PC-3 (cell line): ENCODE measurements around the gene SCT. TPM values are rescaled to one million over a fixed set of nuclear protein-coding genes. Genes with fewer than 3 reads are reported as not detected.

ENCODE experiments used
- ATAC-seq: fragments of 200-7000 bp; cut with Tn5 transposase; 2 replicates; pipeline ENCODE4 v1.9.1; 2020; ENCODE audit warnings: mild to moderate bottlenecking, moderate library complexity
- BruUV-seq: library from RNA; stranded (reverse); fragments of 400-500 nt; replicated peaks from 2 replicates; lab custom pipeline; 2021; lab: Mats Ljungman, UMichigan
- CTCF ChIA-PET: fragments of 300-600 bp; sonication (Branson Sonifier 250); formaldehyde crosslinking; loops from one replicate; lab custom pipeline; 2022; ENCODE audit warnings: antibody characterized with exemption; lab: Charles Lee
- POLR2A ChIA-PET: fragments of 300-600 bp; sonication (Branson Sonifier 250); formaldehyde crosslinking; loops from one replicate; lab custom pipeline; 2022; ENCODE audit warnings: antibody characterized with exemption; ENCODE audit not compliant: unreplicated experiment; lab: Charles Lee
- DNase-seq: peaks from one replicate; pipeline ENCODE4 v3.0.0-alpha.2; 2015
- H2AFZ ChIP-seq: fragments of 300-600 bp; sonication (generic); 2 replicates; pipeline ENCODE4 v1.6.0; 2016; ENCODE audit warnings: antibody characterized with exemption, low read length
- H3F3A ChIP-seq: fragments of 300-600 bp; sonication (generic); one replicate; pipeline ENCODE4 v1.6.0; 2017; ENCODE audit warnings: antibody characterized with exemption, low read length, control low read depth, mild to moderate bottlenecking; ENCODE audit not compliant: unreplicated experiment
- H3K27ac ChIP-seq: fragments of 300-600 bp; sonication (generic); 2 replicates; pipeline ENCODE4 v1.5.1; 2016; ENCODE audit warnings: mild to moderate bottlenecking, low read length
- H3K27me3 ChIP-seq: fragments of 300-600 bp; sonication (generic); 2 replicates; pipeline ENCODE4 v1.6.1; 2016; ENCODE audit warnings: low read length, mixed read lengths
- H3K36me3 ChIP-seq: fragments of 300-600 bp; sonication (generic); 2 replicates; pipeline ENCODE4 v1.6.1; 2016; ENCODE audit warnings: low read depth, mixed run types, low read length, mixed read lengths
- H3K4me1 ChIP-seq: fragments of 300-600 bp; sonication (generic); 2 replicates; pipeline ENCODE4 v1.5.1; 2016; ENCODE audit warnings: low read length; ENCODE audit not compliant: insufficient read depth
- H3K4me2 ChIP-seq: fragments of 300-600 bp; sonication (generic); 2 replicates; pipeline ENCODE4 v1.6.0; 2016; ENCODE audit warnings: low read length
- H3K4me3 ChIP-seq: fragments of 300-600 bp; sonication (generic); 2 replicates; pipeline ENCODE4 v1.5.1; 2016; ENCODE audit warnings: mild to moderate bottlenecking, low read length, mixed read lengths
- H3K79me2 ChIP-seq: fragments of 300-600 bp; sonication (generic); 2 replicates; pipeline ENCODE4 v1.6.1; 2017; ENCODE audit warnings: low read length, mixed read lengths
- H3K9ac ChIP-seq: fragments of 300-600 bp; sonication (generic); 2 replicates; pipeline ENCODE4 v1.6.0; 2016; ENCODE audit warnings: mild to moderate bottlenecking, low read length
- H3K9me2 ChIP-seq: fragments of 300-600 bp; sonication (generic); replicated peaks from 2 replicates; pipeline ENCODE4 v1.6.1; 2016; ENCODE audit warnings: mixed run types, low read length, mixed read lengths
- H3K9me3 ChIP-seq: fragments of 300-600 bp; sonication (generic); 2 replicates; pipeline ENCODE4 v1.6.1; 2016; ENCODE audit warnings: low read length, mixed read lengths
- H4K20me1 ChIP-seq: fragments of 300-600 bp; sonication (generic); 2 replicates; pipeline ENCODE4 v1.6.1; 2016; ENCODE audit warnings: low read length, mixed read lengths
- EZH2 ChIP-seq: fragments of 300-600 bp; sonication (generic); IDR thresholded peaks from one replicate; pipeline ENCODE4 v1.6.1; 2017; ENCODE audit warnings: antibody characterized with exemption, mild to moderate bottlenecking, low read length; ENCODE audit not compliant: unreplicated experiment
- EZH2phosphoT487 ChIP-seq: fragments of 300-600 bp; sonication (generic); IDR thresholded peaks from 2 replicates; pipeline ENCODE4 v1.6.1; 2018; ENCODE audit warnings: mild to moderate bottlenecking, antibody characterized with exemption, low read length, borderline replicate concordance
- intact Hi-C: fragments of 100-400 bp; cut with micrococcal nuclease; formaldehyde crosslinking; loops from 2 replicates; pipeline ENCODE4 v1.9.0; 2023
- total RNA-seq: library from RNA; depleted of rRNA; stranded (reverse); fragments of >200 nt; gene quantifications from 2 replicates; pipeline ENCODE4 v1.2.3, GENCODE V29; 2014
- TF ChIP-seq, protein P1 (sequence below): fragments of 300-600 bp; sonication (generic); conservative IDR thresholded peaks from 2 replicates; pipeline ENCODE4 v1.5.1; 2017; ENCODE audit warnings: antibody characterized with exemption, low read depth, mild to moderate bottlenecking, low read length

SCT gene
- total RNA-seq, 1 experiment from 2014 or later = not detected

DNA sequence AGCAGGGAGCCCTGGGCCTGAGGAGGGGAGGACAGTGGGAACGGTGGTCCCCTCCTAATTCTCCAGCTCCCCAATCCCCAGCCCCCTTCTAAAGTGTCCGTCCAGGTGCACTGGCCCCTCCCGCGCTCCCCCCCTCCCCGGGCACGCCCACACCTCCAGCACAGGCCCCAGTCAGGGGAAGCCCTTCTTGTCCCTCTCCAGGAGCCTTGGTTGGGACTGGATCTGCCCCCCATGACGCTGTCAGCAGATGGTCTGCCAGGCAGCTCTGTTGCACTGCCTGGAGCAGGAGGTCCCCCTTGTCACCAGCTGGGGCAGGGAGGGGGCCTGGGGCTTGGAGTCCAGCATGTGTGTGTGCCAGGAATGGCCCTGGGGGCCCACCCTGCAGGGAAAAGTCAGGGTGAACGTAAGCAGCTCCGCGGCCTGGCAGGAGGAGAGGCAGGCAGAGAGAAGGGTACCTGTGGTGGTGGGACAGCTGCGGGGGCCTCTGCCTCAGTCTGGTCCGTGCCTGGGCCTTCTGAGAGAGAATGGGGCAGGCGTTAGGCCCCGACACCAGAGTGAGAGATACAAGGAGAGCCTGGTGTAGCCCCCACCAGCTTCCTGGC lies 12.9 kb downstream of the SCT start:
- peaks cover 18% of the 10 kb centered on the region for H4K20me1 ChIP-seq
- H3F3A ChIP-seq = peaks cover 7% of the 10 kb centered on the region
- H3K36me3 ChIP-seq = peaks cover 23% of the 10 kb centered on the region
- intact Hi-C loops = loop anchor here (10.0 kb wide), 1 partner anchor 49 kb away; the partner anchor contains the start of genes LMNTD2 and RASSF7
- H3K9ac ChIP-seq = 0 out of 2 replicates have a peak overlapping the region, but pooled peaks have one; percentile 7
- H3K9me2 ChIP-seq = no peaks in the 10 kb centered on the region
- peak overlapping the region; percentile 96 for H3K4me2 ChIP-seq
- CTCF ChIA-PET = no interaction called here
- H3K79me2 ChIP-seq = peaks cover 8% of the 10 kb centered on the region; the same call in 1 of the 2 replicates
- TF ChIP-seq EZH2 (no peak), EZH2phosphoT487 (no peak)
- TF ChIP-seq, protein P1, sequence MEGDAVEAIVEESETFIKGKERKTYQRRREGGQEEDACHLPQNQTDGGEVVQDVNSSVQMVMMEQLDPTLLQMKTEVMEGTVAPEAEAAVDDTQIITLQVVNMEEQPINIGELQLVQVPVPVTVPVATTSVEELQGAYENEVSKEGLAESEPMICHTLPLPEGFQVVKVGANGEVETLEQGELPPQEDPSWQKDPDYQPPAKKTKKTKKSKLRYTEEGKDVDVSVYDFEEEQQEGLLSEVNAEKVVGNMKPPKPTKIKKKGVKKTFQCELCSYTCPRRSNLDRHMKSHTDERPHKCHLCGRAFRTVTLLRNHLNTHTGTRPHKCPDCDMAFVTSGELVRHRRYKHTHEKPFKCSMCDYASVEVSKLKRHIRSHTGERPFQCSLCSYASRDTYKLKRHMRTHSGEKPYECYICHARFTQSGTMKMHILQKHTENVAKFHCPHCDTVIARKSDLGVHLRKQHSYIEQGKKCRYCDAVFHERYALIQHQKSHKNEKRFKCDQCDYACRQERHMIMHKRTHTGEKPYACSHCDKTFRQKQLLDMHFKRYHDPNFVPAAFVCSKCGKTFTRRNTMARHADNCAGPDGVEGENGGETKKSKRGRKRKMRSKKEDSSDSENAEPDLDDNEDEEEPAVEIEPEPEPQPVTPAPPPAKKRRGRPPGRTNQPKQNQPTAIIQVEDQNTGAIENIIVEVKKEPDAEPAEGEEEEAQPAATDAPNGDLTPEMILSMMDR = no peak
- DNase-seq (peak; percentile 16), ATAC-seq (peak; percentile 0; the same call in 1 of the 2 replicates)
- peak overlapping the region; percentile 67 for H3K27ac ChIP-seq
- no TSS peak for BruUV-seq
- H3K27me3 ChIP-seq = no peaks in the 10 kb centered on the region
- POLR2A ChIA-PET = interaction anchor here (0.5 to 0.7 kb wide), 4 partner anchors 29 to 162 kb away, joined by 3 to 16 read pairs (median 8); partner anchors contain the start of gene PHRF1
- H3K4me1 ChIP-seq = peaks cover 28% of the 10 kb centered on the region
- H2AFZ ChIP-seq = no peak overlapping the region
- no peaks in the 10 kb centered on the region for H3K9me3 ChIP-seq
- peak overlapping the region; percentile 79 for H3K4me3 ChIP-seq

DNA sequence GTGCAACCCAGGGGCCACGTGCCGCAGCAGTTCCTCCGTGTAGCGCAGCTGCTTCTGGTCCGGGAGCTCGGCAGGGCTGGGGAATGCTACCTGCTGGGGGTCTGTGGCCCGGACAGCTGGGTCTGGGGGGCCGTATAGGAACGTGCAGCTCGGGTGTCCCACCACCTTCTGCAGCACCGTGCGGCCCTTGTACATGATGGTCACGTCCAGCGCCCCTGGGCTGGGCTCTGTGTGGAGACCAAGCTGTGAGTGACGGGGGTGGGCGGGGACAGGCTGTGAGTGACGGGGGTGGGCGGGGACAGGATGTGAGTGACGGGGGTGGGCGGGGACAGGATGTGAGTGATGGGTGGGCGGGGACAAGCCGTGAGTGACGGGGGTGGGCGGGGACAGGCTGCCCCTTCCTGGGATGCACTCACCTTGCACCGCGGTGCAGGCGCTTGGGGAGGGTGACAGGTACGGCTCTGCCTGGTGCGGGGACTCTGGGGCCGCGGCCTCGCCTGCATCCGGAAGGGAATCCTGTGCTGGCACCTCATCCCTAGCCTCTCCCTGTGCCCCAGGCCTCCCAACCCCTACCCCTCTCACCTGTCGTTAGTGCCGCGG lies 13.5 kb downstream of the SCT start:
- Histone ChIP-seq H3K4me3 (peak overlapping the region; percentile 79), H3K9ac (0 out of 2 replicates have a peak overlapping the region, but pooled peaks have one; percentile 7), H3K27ac (no peak overlapping the region), H2AFZ (no peak overlapping the region), H3F3A (peaks cover 7% of the 10 kb centered on the region), H3K4me2 (peak overlapping the region; percentile 96), H3K79me2 (peaks cover 8% of the 10 kb centered on the region; the same call in 1 of the 2 replicates), H3K27me3 (no peaks in the 10 kb centered on the region), H3K36me3 (peaks cover 26% of the 10 kb centered on the region), H4K20me1 (peaks cover 18% of the 10 kb centered on the region), H3K9me2 (no peaks in the 10 kb centered on the region), H3K4me1 (peaks cover 28% of the 10 kb centered on the region), H3K9me3 (no peaks in the 10 kb centered on the region)
- ATAC-seq (peak; percentile 27), DNase-seq (peak; percentile 70)
- no TSS peak for BruUV-seq
- ChIA-PET CTCF (no interaction called here), POLR2A (interaction anchor here (0.5 kb wide), 1 partner anchor 196 kb away, joined by 3 read pairs; no protein-coding TSS in a partner anchor)
- intact Hi-C loops = loop anchor here (10.0 kb wide), 1 partner anchor 49 kb away; the partner anchor contains the start of genes LMNTD2 and RASSF7
- no peak for TF ChIP-seq EZH2
- TF ChIP-seq, protein P1 = no peak
- TF ChIP-seq EZH2phosphoT487 = no peak
